ENCODE data around the gene NUDT13.
"Not testable (repeated sequence)": the region's sequence is repeated elsewhere in the genome, so short reads cannot be mapped to it uniquely, and the experiment has no call there.

GRCh38 chr10:73150633-73151413, 40.6 kb downstream of the NUDT13 start:
- TF ChIP-seq CTCF, POLR2A (IDR thresholded peaks at IDR 0.05): not testable (repeated sequence)

Measured in right lobe of liver (tissue), 4 donors.